ENCODE measurements around the gene SLC46A1. TPM values are rescaled to one million over a fixed set of nuclear protein-coding genes. Genes with fewer than 3 reads are reported as not detected.

Gene SLC46A1
- total and polyA plus RNA-seq, 2 of the 8 experiments (the other 6 are each of a cell fraction or from before 2014, with no cell fraction given): 5.3 to 8.7 TPM

GRCh38 chr17:28443901-28444638, 38.1 kb upstream of the SLC46A1 start:
- no peaks in the 10 kb centered on the region for H3K36me3 ChIP-seq (ENCODE audit: control insufficient read depth in 2 of 4, insufficient read depth in 4 of 4, low read length in 3 of 4)
- H3K18ac ChIP-seq (ENCODE audit: extremely low read depth, low read length): no peak overlapping the region
- H2BK20ac ChIP-seq (ENCODE audit: low read length): no peak overlapping the region
- no peak overlapping the region for H3K27ac ChIP-seq (ENCODE audit: low read depth, low read length)
- no peak overlapping the region for H2AK5ac ChIP-seq (ENCODE audit: low read depth, low read length)
- H3K23ac ChIP-seq (ENCODE audit: insufficient read length): no peak overlapping the region
- H3K56ac ChIP-seq (replicated peaks; ENCODE audit: insufficient read length, low read depth, low read length): no peak overlapping the region
- H3K4me3 ChIP-seq (ENCODE audit: extremely low read depth in 1 of 4, insufficient read depth in 2 of 4, low read depth in 3 of 4, low read length in 4 of 4): no peak overlapping the region
- no peaks in the 10 kb centered on the region for H4K20me1 ChIP-seq (replicated peaks in 1 of 2; ENCODE audit: control insufficient read depth in 1 of 2, insufficient read depth in 2 of 2, low read length in 2 of 2)
- no peaks in the 10 kb centered on the region for H3K4me1 ChIP-seq (replicated peaks in 1 of 4; ENCODE audit: control insufficient read depth in 3 of 4, insufficient read depth in 4 of 4, low read length in 3 of 4)
- no peak overlapping the region for H4K5ac ChIP-seq (ENCODE audit: insufficient read length, low read depth, low read length)
- H2BK120ac ChIP-seq (replicated peaks; ENCODE audit: low read depth, low read length): no peak overlapping the region
- H3K23me2 ChIP-seq (ENCODE audit: low read depth, low read length): no peaks in the 10 kb centered on the region
- no peak overlapping the region for H2BK15ac ChIP-seq (ENCODE audit: low read length)
- no peak overlapping the region for H3K9ac ChIP-seq (replicated peaks in 1 of 4; ENCODE audit: extremely low read depth in 1 of 4, low read depth in 3 of 4, low read length in 3 of 4)
- no peak overlapping the region for H2BK12ac ChIP-seq (ENCODE audit: low read depth, low read length)
- ChIA-PET POLR2A (ENCODE audit: partially characterized antibody) (no interaction called here), CTCF (ENCODE audit: partially characterized antibody) (interaction anchor here (0.6 to 1.5 kb wide), 9 partner anchors 8 to 54 kb away, joined by 3 to 5 read pairs (median 4); no protein-coding TSS in a partner anchor)
- DNase-seq (ENCODE audit: low read depth in 1 of 2, low spot score in 2 of 2): no peak
- 91% methylated on average over 9 of the region's 9 CpGs; no CpG with 5 or more reads in 1 of the 2 experiments for WGBS, 2 experiments (ENCODE audit: extremely low coverage in 1 of 2, insufficient coverage in 1 of 2, insufficient read length in 1 of 2, insufficient replicate concordance in 2 of 2, low coverage in 1 of 2, low lambda C conversion rate in 2 of 2, missing lambda C conversion rate in 1 of 2)
- H3K4ac ChIP-seq (replicated peaks; ENCODE audit: insufficient read length, low read depth, low read length): no peak overlapping the region
- H2AFZ ChIP-seq (ENCODE audit: low read length): no peak overlapping the region
- no peak overlapping the region for H4K91ac ChIP-seq (replicated peaks; ENCODE audit: insufficient read length, low read length)
- no peak overlapping the region for H2BK5ac ChIP-seq (ENCODE audit: low read depth, low read length)
- no peak overlapping the region for H4K8ac ChIP-seq (ENCODE audit: extremely low read depth, insufficient read depth, low read length)
- H3K79me1 ChIP-seq (ENCODE audit: low read depth, low read length): no peaks in the 10 kb centered on the region
- no peak overlapping the region for H3K4me2 ChIP-seq (ENCODE audit: insufficient read depth in 1 of 2, low read depth in 2 of 2, low read length in 2 of 2)
- H3K9me3 ChIP-seq (ENCODE audit: insufficient read depth in 2 of 2, low read depth in 1 of 2, low read length in 1 of 2): no peaks in the 10 kb centered on the region
- H3K79me2 ChIP-seq (ENCODE audit: control insufficient read depth in 1 of 2, insufficient read depth in 2 of 2, low read length in 2 of 2): no peaks in the 10 kb centered on the region
- H3K27me3 ChIP-seq (replicated peaks in 1 of 4; ENCODE audit: control insufficient read depth in 3 of 4, extremely low read depth in 1 of 4, insufficient read depth in 3 of 4, low read length in 3 of 4): no peaks in the 10 kb centered on the region
- no peak overlapping the region for H3K14ac ChIP-seq (ENCODE audit: insufficient read length)
- no peak for FAIRE-seq
- TF ChIP-seq SP2 (IDR thresholded peaks at IDR 0.05; ENCODE audit: low read length) (no peak), BCL11A (IDR thresholded peaks at IDR 0.05; ENCODE audit: low read depth in 2 of 2, low read length in 2 of 2) (no peak), CREB1 (IDR thresholded peaks at IDR 0.05) (no peak), TEAD4 (IDR thresholded peaks at IDR 0.05; ENCODE audit: low read depth, low read length) (no peak), CHD1 (IDR thresholded peaks at IDR 0.05; ENCODE audit: low read depth, low read length) (no peak), MAFK (IDR thresholded peaks at IDR 0.05; ENCODE audit: low read depth, low read length) (no peak), SP1 (IDR thresholded peaks at IDR 0.05; ENCODE audit: low read depth, low read length) (no peak), RNF2 (IDR thresholded peaks at IDR 0.05; ENCODE audit: borderline replicate concordance, low read depth, low read length, missing control alignments, poor library complexity, severe bottlenecking) (no peak), KDM1A (IDR thresholded peaks at IDR 0.05; ENCODE audit: borderline replicate concordance, low read length) (no peak), TAF7 (optimal IDR thresholded peaks at IDR 0.05; ENCODE audit: borderline replicate concordance, low read depth, low read length) (no peak), FOSL1 (IDR thresholded peaks at IDR 0.05; ENCODE audit: insufficient read depth, low read depth, low read length) (no peak), GABPA (IDR thresholded peaks at IDR 0.05; ENCODE audit: borderline replicate concordance, insufficient read depth, low read length) (no peak)
